ENCODE results near the gene TMEM30A.

TMEM30A gene

DNA sequence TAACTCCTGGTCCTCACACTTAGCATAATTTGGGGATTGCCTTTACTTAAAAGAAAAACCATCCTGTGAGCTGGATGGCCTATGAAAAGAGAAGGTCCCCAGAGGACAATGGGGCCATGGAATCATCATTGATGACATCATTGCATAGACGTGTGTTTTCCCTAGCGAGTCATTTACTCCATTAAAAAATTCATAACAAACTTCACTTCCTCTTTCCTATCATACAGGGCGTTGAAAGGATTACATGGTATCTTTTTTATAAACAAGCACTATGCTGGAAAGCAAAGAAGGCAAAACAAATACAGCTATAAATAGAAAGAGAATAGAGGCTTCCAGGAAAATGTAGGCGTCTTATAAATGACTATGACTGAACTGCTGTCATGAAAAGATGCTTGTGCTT lies 67.4 kb downstream of the TMEM30A start:
- Histone ChIP-seq H4K20me1 (ENCODE audit: insufficient read depth, low read length) (no peaks in the 10 kb centered on the region), H3K27me3 (ENCODE audit: insufficient read depth, low read length, poor library complexity) (peaks cover 5% of the 10 kb centered on the region), H3K4me3 (ENCODE audit: low read depth in 1 of 2, low read length in 2 of 2) (no peak overlapping the region), H3K27ac (ENCODE audit: low read length) (no peak overlapping the region), H3K4me2 (ENCODE audit: insufficient read depth, low read length) (no peak overlapping the region), H3K4me1 (ENCODE audit: insufficient read depth, low read length) (no peaks in the 10 kb centered on the region), H3K79me2 (ENCODE audit: insufficient read depth, low read length) (no peaks in the 10 kb centered on the region), H3K9me3 (ENCODE audit: insufficient read depth, low read length, severe bottlenecking) (no peaks in the 10 kb centered on the region), H3K36me3 (ENCODE audit: insufficient read depth, low read length) (no peaks in the 10 kb centered on the region), H3K9ac (ENCODE audit: low read depth, low read length) (no peak overlapping the region), H2AFZ (ENCODE audit: low read depth, low read length) (no peak overlapping the region)
- DNase-seq: no peak
- no peak for TF ChIP-seq EZH2 (IDR thresholded peaks at IDR 0.05; ENCODE audit: borderline replicate concordance, low read depth, low read length, severe bottlenecking)
- TF ChIP-seq, protein P1, sequence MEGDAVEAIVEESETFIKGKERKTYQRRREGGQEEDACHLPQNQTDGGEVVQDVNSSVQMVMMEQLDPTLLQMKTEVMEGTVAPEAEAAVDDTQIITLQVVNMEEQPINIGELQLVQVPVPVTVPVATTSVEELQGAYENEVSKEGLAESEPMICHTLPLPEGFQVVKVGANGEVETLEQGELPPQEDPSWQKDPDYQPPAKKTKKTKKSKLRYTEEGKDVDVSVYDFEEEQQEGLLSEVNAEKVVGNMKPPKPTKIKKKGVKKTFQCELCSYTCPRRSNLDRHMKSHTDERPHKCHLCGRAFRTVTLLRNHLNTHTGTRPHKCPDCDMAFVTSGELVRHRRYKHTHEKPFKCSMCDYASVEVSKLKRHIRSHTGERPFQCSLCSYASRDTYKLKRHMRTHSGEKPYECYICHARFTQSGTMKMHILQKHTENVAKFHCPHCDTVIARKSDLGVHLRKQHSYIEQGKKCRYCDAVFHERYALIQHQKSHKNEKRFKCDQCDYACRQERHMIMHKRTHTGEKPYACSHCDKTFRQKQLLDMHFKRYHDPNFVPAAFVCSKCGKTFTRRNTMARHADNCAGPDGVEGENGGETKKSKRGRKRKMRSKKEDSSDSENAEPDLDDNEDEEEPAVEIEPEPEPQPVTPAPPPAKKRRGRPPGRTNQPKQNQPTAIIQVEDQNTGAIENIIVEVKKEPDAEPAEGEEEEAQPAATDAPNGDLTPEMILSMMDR (IDR thresholded peaks at IDR 0.05; ENCODE audit: borderline replicate concordance, extremely low read depth, low read length, poor library complexity, severe bottlenecking): no peak
- ATAC-seq (ENCODE audit: insufficient read depth, low read depth): no peak

DNA sequence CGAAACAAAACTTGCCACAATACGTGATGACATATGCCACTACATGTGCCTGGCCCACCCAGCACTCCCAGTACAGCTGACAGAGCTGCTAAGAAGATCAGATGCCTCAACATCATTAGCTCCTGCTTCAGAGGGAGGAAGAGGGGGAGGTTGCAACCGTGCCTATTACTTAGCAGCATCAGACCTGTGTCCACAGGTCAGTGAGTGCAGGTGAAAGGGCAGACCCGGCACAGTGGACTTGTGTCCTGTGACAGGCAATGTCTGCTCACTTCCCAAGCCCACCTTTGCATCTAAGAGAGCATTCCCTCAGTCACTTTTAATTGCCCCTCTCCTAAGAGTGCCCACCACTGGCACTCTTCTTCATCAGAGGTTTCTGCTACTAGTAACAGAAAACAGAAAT lies 69.3 kb downstream of the TMEM30A start:
- Histone ChIP-seq H3K9me3 (ENCODE audit: insufficient read depth, low read length, severe bottlenecking) (no peaks in the 10 kb centered on the region), H3K79me2 (ENCODE audit: insufficient read depth, low read length) (no peaks in the 10 kb centered on the region), H3K36me3 (ENCODE audit: insufficient read depth, low read length) (no peaks in the 10 kb centered on the region), H3K4me2 (ENCODE audit: insufficient read depth, low read length) (no peak overlapping the region), H3K4me1 (ENCODE audit: insufficient read depth, low read length) (no peaks in the 10 kb centered on the region), H3K9ac (ENCODE audit: low read depth, low read length) (no peak overlapping the region), H4K20me1 (ENCODE audit: insufficient read depth, low read length) (no peaks in the 10 kb centered on the region), H3K27ac (ENCODE audit: low read length) (no peak overlapping the region), H2AFZ (ENCODE audit: low read depth, low read length) (no peak overlapping the region), H3K4me3 (ENCODE audit: low read depth in 1 of 2, low read length in 2 of 2) (no peak overlapping the region), H3K27me3 (ENCODE audit: insufficient read depth, low read length, poor library complexity) (peaks cover 5% of the 10 kb centered on the region)
- DNase-seq (no peak), ATAC-seq (ENCODE audit: insufficient read depth, low read depth) (0 out of 3 replicates have a peak, but pooled peaks have one; percentile 35)
- TF ChIP-seq, protein P1 (IDR thresholded peaks at IDR 0.05; ENCODE audit: borderline replicate concordance, extremely low read depth, low read length, poor library complexity, severe bottlenecking): no peak
- no peak for TF ChIP-seq EZH2 (IDR thresholded peaks at IDR 0.05; ENCODE audit: borderline replicate concordance, low read depth, low read length, severe bottlenecking)

DNA sequence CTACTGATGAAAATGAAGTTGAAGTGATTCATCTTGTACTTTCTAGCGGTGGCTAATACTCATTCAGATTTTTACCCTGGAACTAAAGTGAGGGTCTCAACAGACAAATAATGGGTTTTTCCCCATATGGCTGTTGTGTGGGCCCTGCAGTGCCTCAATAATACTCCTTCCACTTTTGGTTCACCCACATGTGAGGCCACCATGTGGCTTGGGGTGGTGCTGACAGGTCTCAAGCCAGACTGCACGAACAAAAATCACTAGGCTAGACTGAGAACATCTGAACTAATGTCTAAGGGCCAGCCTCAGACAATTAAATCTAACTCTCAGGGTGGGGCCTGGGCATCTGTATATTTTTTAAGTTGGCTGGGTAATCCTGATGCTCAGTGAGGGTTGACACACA lies 70.9 kb downstream of the TMEM30A start:
- no peak overlapping the region for H3K4me3 ChIP-seq (ENCODE audit: low read depth in 1 of 2, low read length in 2 of 2)
- H3K27ac ChIP-seq (ENCODE audit: low read length): no peak overlapping the region
- no peaks in the 10 kb centered on the region for H3K79me2 ChIP-seq (ENCODE audit: insufficient read depth, low read length)
- TF ChIP-seq, protein P1 (IDR thresholded peaks at IDR 0.05; ENCODE audit: borderline replicate concordance, extremely low read depth, low read length, poor library complexity, severe bottlenecking): peak; percentile 10
- no peak for TF ChIP-seq EZH2 (IDR thresholded peaks at IDR 0.05; ENCODE audit: borderline replicate concordance, low read depth, low read length, severe bottlenecking)
- no peaks in the 10 kb centered on the region for H4K20me1 ChIP-seq (ENCODE audit: insufficient read depth, low read length)
- H3K9ac ChIP-seq (ENCODE audit: low read depth, low read length): no peak overlapping the region
- no peaks in the 10 kb centered on the region for H3K27me3 ChIP-seq (ENCODE audit: insufficient read depth, low read length, poor library complexity)
- H3K9me3 ChIP-seq (ENCODE audit: insufficient read depth, low read length, severe bottlenecking): no peaks in the 10 kb centered on the region
- ATAC-seq (ENCODE audit: insufficient read depth, low read depth) (no peak), DNase-seq (no peak)
- H3K4me2 ChIP-seq (ENCODE audit: insufficient read depth, low read length): no peak overlapping the region
- H2AFZ ChIP-seq (ENCODE audit: low read depth, low read length): no peak overlapping the region
- no peaks in the 10 kb centered on the region for H3K36me3 ChIP-seq (ENCODE audit: insufficient read depth, low read length)
- no peaks in the 10 kb centered on the region for H3K4me1 ChIP-seq (ENCODE audit: insufficient read depth, low read length)

DNA sequence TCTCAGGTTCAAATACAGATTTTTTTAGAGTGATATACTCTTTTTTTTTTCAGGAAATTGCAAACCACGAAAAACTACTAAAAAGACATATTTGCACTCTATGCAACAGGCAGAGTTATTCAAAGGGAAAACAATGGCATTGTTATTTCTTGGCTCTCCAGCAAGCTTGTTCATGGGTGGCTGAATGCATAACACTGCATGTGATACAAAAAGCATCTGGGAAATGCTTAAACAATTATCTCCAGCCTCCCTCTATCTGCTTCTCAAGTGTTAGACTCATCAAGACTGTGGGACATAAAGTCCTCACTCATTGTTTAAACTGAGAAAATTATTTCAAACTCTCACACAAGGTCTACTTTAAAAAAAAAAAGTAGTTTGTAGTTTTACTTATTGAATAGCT lies 71.5 kb downstream of the TMEM30A start:
- Histone ChIP-seq H3K4me3 (ENCODE audit: low read depth in 1 of 2, low read length in 2 of 2) (no peak overlapping the region), H3K36me3 (ENCODE audit: insufficient read depth, low read length) (no peaks in the 10 kb centered on the region), H3K9ac (ENCODE audit: low read depth, low read length) (no peak overlapping the region), H3K4me2 (ENCODE audit: insufficient read depth, low read length) (no peak overlapping the region), H3K27me3 (ENCODE audit: insufficient read depth, low read length, poor library complexity) (no peaks in the 10 kb centered on the region), H3K4me1 (ENCODE audit: insufficient read depth, low read length) (no peaks in the 10 kb centered on the region), H4K20me1 (ENCODE audit: insufficient read depth, low read length) (no peaks in the 10 kb centered on the region), H3K79me2 (ENCODE audit: insufficient read depth, low read length) (no peaks in the 10 kb centered on the region), H2AFZ (ENCODE audit: low read depth, low read length) (no peak overlapping the region), H3K9me3 (ENCODE audit: insufficient read depth, low read length, severe bottlenecking) (no peaks in the 10 kb centered on the region), H3K27ac (ENCODE audit: low read length) (no peak overlapping the region)
- no peak for ATAC-seq (ENCODE audit: insufficient read depth, low read depth)
- DNase-seq: no peak
- TF ChIP-seq EZH2 (IDR thresholded peaks at IDR 0.05; ENCODE audit: borderline replicate concordance, low read depth, low read length, severe bottlenecking): no peak

Data from DND-41 (cell line).